ENCODE measurements around the gene ACRBP.

ACRBP gene

DNA sequence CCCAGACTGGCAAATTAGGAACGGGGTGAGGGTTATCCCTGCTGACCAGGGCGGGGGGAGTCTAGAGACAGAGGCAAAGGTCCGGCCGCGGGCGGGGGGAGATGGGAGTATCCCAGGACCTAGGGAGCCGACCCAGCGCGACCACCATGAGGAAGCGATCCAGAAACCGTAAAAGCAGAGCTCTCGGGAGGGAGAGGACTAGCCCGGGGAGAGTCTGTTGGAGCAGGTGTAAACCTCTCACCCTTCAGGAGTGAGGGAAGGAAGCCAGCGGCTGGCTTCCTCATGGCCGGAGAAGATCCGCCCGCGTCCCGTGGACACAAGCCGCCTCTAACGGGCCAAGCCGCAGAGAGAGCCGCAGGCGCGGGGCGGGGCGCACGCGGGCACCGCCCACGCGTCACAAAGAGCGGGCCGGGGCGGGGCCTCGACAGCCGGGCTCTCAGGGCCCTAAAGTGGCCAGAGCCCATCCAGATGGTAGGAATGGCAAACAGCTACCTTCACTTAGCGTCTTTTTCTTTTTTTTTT lies at the start of gene ACRBP:
Gene ACRBP, minus strand, starts transcription at position 350 of the 522 bp plus-strand sequence. Its CDS starts 66 bp downstream, at position 284.
- DNase-seq (ENCODE audit: low read depth, low spot score), result no peak

DNA sequence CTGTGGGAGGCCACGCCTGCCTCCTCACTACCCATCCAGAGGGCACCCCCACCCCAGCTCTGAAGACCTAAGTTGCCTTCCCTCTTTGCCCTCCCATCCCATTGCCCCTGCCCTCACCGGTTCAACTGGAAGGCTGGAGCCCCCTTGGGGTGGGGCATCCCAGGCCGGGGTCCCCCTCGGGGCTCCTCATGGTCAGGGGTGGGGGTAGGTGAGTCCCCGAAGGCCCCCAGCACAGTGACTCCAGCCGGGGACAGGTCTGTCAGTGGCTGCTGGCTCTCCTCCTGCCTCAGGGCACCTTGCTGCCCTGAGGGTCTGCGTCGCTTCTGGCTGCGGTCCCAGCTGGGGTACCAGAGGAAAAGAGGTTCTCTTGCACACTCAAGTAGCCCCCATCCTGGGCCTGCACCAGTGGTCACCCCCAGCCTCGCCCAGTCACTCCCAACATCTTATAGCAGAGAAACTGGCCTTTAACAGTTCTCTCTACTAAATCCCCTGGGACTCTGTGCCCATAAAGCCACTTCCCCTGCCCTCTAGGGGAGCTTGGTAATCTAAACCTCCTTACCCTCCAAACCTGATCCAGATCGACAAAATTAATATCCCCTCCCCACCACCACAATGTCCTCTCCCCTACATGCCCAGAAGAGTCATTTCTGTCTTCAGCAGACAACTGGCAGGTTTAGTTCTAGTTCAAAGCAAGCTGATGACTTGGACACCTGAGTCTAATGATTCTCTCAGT lies 48.2 kb upstream of the ACRBP start:
- DNase-seq (ENCODE audit: low read depth, low spot score), result no peak

DNA sequence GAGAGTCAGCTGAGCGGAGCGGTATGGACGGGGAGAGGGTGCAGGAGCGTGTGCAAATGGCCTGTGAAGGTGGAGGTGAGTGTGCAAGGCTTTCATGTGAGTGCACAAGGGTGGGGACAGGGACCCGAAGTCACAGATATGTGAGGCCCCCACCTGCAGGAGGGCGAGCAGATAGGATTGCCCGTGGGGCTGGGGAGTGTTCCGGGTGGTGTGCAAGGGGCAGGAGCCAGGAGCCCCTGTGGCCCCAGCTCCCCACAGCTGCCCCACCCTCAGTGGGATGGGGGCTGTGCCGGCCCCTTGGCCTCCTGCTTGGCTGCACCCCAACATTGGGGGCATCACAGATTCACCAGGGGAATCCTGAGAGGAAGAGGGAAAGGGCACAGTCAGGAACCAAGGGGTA lies 47.5 kb upstream of the ACRBP start:
- no peak for DNase-seq (ENCODE audit: low read depth, low spot score)

DNA sequence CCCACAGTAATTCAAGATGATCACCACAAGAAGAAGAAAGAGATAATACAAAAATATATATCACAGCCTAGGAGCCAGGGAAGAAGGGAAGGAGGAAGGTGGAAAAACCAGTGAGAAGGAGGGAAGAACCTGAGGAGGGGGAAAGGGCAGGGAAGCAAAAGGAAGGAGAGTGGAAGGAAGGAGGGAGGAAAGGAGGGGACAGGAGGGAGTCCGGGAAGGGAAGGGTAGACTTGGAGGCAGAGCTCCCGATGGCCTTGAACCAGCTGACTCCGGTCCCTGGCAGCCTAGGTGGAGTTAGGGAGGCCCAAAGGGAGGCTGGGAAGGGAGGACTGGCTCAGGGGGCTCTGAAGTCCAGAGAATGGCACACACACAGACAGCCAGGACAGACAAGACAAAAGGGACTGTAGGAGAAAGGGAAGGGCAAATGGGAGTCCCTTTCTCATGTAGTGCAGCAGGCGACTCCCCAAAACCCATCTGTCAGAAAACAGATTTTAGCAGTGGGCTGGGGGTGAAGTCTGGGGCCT lies 46.7 kb upstream of the ACRBP start:
- no peak for DNase-seq (ENCODE audit: low read depth, low spot score)

DNA sequence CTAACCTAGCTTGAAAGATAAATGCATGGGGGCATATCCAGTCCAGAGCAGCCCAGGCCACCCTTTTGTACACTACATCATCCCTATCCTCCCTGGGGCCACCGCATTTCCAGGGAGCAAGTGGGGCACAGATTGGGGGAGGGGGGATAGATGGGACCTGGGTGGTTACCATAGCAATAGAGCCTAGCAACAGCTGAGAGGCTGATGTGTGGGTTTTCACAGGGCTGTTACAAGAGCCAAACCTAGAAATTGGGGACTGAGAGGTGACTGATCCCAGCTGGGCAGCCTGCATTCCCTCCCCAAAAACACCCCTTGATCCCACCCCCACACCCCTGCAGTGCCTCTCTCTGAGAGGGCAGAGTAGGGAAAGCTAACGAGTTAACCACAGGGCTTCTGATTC lies 45.7 kb upstream of the ACRBP start:
- no peak for DNase-seq (ENCODE audit: low read depth, low spot score)

DNA sequence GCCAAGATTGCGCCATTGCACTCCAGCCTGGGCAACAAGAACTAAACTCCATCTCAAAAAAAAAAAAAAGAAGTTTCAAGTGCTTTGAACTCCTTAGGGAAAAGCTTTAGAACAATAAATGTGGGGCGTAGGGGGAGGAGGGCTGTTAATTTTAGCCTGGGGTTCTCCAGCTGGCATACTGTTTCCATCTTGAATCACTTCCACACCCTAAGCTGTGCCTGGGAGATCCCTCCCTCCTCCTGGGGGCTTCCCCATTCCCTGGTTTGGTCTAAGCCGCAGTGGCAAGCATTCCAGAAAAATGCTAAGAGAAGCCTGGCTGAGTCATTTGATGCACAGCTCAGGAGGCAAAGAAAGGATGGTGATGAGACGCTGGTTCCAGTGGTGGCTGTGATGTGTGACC lies 44.2 kb upstream of the ACRBP start:
- no peak for DNase-seq (ENCODE audit: low read depth, low spot score)

DNA sequence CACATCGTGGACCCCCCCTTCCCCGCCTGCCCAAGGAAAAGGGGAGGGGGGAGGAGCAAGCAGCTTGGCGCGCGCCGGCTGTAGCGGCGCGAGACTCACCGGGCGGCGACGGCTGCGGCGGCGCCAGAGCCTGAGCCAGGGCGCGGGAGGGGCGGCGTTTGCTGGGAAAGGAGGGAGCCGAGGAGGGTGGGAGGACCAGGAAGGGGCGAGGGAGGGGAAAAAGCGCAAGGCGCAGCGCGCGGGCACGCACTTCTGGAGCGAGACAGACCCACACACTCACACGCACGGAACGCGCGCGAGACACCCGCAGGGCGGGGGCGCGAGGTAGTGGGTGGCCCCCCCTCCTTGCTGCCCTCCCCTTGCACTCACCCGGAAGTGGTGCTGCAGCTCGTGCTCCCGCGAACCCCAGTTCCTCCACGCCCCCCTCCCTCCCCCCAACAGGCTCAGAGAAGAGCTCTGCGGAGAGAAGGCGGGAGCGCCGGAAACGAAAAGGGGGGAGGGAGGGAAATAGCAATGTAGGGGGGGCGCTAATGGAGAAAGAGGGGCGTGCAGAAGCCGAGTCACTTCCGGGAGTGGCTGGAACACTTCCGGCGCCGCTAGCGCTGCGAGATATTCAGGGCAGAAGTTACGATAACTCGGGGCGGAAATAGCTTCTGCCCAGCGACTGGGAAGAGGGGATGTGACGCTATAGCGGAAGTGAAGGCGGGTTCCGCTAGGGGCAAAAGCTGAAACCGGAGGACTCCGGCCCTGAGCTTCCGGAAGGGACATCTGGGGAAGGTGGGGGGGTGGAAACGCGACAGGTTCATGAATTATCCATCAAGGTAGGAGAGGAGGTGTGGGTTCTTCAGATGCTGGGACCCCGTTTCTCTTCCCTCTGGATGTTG lies 42.0 kb upstream of the ACRBP start, which contains the start of gene ZNF384:
Gene ZNF384, minus strand, starts transcription at position 377 of the 884 bp plus-strand sequence. CDS start 9,855 bp downstream, outside the sequence.
- DNase-seq (ENCODE audit: low read depth, low spot score), result peak; percentile 97

DNA sequence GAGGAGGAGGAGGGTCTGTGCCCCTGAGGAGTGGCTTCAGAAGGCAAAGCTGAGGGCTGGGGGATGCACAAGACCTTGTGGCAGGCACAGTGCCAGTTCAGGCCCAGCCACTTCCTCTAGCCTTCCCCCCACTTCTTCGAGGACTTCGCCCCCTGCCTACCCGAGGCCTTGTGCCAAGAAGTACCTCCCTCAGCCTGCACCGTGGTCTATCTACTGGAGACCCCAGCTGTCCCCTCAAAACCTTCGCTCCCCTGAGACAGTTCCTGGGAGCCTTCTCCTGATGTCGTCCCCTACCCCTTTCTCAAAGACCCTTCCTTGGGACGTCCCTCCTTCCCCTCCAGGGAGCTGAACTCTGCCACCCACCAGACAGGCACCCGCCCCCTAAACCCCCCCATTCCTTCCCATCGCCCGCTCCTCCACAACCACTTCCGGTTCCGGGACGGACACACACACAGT lies 41.3 kb upstream of the ACRBP start:
- DNase-seq (ENCODE audit: low read depth, low spot score), result no peak

DNA sequence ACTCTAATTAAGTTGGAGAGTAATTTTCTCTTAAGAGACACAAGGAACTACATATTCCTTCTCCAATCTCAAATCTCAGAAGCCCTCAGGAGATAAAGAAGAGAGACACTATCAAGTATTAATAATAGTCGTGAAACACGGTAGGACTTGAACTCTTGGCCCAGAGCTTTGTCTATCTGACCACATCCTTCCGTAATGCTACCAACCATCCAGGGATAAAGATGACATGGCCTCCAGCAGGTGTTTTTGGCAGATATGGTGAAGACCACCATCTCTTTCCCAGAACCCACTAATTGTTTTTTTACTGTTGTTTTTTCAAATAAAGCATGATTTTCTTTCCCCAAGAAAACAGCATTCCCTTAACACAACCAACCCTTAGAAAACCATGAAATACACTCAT lies 38.6 kb upstream of the ACRBP start:
- no peak for DNase-seq (ENCODE audit: low read depth, low spot score)

DNA sequence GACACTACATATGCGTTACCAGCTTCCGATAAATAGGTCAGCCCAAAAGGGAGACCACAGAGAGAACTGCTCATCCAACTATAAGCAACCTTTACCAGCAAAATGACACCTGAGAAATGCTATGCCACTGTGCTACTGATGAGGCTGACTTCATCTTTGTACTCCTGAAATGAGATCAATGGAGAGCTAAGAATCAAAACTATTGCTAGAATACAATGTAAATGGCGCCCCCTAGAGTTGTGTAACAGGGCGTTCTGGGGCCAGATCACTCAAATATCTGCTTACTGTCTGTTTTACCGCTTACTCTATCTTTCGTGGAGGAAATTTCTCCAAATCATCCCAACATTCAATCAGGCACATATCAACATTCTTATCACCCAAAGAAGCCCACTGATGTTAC lies 37.4 kb upstream of the ACRBP start:
- no peak for DNase-seq (ENCODE audit: low read depth, low spot score)

DNA sequence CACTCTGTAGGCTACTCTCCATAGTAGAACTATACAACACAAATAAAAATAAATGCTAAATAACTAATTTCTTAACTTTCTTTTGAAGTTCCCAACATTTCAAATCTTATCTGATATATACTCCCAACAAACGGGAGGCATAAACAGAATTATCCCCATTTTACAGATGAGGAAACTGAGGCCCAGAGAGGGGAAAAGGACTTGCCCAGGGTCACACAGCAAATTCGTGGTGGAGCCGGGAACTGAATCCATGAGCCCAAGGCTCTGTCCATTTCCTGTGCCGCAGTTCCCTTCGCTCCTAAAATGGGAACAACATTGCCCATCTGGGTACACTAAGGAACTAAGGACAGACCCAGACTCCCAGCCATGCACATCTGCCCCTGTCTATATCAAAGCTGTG lies 29.7 kb upstream of the ACRBP start:
- DNase-seq (ENCODE audit: low read depth, low spot score), result no peak

DNA sequence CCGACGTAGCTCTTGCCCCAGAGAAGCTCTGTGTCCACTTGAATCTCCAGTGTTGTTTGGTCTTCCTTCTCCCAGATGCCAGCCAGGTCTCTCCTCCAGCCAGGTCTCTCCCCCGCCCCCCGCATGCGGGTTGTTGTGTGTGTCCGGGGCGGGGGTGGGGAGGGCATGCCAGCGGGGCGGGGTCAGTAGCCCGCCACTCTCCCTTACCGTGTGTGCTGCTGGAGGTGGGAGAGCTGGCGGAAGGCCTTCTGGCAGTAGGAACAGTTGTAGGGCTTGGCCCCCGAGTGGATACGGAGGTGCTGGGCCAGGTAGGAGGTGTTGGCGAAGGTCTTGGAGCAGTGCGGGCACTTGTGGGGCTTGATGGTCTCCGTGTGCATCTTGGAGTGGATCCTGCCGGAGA lies 24.9 kb upstream of the ACRBP start:
- no peak for DNase-seq (ENCODE audit: low read depth, low spot score)

DNA sequence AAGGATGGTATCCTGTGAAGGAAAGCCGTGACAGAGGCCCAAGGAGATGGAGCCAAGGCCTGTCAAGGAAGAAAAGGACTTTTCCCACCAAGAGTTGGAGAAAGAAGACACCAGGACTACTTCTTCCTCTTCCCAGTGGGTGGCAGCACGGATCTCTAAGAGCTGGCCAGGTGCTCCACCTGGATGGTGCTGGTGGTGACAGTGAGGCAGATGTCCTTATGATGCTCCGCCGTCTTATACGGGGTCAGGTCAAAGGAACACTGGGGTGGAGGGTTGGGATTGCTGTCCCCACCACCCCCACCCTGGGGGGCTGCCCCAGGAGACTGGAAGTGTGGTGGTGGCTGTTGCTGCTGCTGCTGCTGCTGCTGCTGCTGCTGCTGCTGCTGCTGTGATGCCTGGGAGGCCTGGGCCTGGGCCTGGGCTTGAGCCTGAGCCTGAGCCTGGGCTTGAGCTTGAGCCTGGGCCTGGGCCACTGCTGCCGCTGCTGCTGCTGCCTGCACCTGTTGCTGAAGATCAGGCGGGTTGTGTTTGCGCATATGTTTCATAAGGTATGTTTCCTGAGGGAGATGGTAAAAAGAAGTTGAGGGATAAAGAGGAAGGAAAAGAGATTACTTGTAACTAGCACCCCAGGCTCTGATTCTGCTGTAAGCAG lies 20.5 kb upstream of the ACRBP start:
- DNase-seq (ENCODE audit: low read depth, low spot score), result no peak

DNA sequence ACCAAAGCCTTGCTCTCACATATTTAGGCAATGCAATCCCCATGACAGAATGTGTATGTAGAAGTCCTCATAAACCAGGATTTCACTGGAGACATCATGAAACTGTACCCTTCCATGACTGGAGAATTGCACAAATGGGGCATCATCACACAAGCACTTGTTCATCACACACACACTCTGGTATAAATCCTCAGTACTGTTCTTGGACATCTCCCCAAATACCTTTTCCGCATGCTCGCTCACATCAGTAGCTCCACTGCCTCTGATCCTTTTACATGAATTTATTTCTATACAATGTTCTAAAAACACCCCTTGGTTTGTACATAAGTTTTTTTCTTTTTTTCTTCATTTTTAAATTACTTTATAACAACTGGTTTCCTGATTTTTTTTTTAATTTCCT lies 19.0 kb upstream of the ACRBP start:
- no peak for DNase-seq (ENCODE audit: low read depth, low spot score)

DNA sequence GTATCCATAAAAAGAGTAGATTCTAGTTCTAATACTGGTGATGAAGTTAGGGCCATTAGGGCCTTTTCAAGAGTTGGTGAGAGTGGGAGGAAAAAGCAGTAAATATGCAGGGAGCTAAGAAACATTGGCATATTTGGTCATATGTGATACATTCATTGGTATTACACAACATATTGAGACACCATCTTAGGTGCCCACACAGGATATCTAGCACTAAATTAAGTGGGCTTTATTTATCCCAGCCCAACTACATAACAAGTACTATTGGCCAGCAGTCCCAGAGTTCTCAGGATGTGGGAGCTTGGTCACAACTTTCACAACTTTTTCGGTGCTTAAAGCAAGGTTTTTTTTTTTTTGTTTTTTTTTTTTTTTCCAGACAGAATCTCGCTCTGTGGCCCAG lies 17.7 kb upstream of the ACRBP start:
- no peak for DNase-seq (ENCODE audit: low read depth, low spot score)

DNA sequence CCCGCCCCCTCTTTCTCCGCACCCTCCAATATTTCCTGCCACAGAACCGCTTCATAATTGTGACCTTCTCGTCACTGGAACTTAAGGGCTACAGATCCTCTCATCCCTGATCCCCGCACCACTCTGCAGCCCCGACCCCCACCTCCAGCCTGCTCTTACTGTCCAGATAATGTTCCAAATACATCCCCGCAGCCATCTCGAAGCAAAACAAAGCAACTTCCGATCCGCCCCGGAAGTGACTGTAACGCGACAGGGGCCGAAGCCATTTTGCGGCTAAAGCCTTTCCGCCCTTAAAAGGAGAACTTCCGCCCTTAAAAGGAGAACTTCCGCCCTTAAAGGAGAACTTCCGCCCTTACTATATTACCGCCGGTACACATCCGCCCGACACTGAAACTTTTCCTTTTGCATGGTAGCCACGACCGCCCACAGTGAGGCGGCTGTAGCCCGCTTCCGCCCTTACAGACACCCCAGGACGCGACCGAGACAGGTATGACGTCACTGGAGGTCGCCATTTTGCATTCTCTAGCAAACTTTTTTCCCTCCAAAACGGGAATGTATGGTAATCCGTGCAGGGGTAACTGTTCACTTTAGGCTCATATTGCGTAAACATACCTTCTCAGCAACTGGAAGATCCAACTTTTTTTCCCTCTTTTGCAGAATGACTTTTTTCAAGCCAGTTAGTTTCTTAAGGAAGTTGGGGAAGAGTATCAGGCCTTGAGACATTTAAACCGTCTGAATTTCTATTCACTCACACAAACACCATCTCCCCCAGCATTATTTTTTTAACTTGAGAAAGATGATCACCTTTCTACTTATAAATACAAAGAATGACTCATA lies 15.9 kb upstream of the ACRBP start, which contains the start of gene ING4:
Gene ING4, minus strand, starts transcription at position 214 of the 837 bp plus-strand sequence. Its CDS starts 18 bp downstream, at position 196.
- DNase-seq (ENCODE audit: low read depth, low spot score), result peak; percentile 98

DNA sequence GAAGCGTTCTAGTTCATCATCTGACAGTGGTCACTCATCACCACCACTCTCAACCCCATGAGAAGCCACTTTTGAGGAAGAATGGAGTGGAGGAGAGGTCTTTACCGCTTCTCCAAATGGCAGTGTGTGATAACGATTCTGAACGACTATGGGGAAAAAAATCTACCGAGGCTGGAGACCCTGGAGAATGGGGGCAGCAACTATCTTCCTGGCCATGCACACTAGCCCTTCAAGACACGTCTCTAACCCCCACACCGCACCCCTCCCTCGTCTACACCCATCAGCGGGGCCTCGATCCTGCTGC lies 15.3 kb upstream of the ACRBP start:
- DNase-seq (ENCODE audit: low read depth, low spot score), result no peak

DNA sequence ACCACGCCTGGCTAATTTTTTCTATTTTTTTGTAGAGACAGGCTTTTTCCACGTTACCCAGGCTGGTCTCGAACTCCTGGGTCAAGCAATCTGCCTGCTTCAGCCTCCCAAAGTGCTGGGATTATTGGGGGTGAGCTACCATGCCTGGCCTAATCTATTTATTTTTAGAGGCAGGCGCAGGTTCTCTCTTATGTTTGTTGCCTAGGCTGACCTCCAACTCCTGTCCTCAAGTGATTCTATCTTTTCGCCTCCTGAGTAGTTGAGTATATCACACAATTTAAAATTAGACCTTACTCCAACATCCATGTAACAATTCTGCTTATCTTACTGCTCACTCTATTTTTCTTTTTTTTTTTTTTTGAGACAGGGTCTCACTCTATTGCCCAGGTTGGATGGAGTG lies 6.8 kb upstream of the ACRBP start:
- DNase-seq (ENCODE audit: low read depth, low spot score), result no peak

DNA sequence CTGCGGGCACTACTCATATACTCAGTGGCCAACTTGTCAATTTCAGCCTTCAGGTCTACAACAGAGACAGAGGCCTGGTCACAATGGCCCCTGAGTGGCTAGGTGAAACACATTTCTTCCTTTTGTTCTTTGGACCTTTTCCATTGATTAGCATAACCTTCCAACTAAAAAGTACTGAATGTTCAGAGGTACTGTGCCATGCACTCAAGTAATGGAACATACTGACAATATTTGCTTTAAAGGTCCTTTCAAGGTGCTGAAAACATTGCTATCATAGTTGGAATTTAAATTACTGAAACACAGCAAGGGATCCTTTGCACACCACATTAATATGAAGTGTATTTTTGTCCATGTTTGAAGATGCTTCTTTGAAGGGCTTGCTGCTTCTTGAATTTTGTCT lies 6.1 kb upstream of the ACRBP start:
- no peak for DNase-seq (ENCODE audit: low read depth, low spot score)

DNA sequence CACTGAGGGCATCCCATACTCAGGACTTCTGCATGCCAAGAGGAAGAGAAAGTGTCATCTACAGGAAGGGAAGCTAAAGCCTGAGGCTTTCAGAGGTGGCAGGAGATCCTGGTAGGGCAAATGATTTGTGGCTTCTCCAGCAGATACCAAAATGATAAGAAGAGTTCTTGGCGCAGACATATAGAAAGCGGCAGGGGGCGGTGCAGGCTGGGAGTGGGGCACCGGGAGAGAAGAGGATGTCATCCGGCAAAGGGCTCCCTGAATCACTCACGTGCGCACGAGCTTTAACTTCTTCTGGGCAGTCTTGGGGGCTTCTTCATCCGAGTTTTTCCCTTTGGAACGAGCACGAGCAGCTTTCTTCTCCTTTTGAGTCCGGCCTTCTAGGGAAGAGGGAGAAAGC lies 5.2 kb upstream of the ACRBP start:
- DNase-seq (ENCODE audit: low read depth, low spot score), result no peak

DNA sequence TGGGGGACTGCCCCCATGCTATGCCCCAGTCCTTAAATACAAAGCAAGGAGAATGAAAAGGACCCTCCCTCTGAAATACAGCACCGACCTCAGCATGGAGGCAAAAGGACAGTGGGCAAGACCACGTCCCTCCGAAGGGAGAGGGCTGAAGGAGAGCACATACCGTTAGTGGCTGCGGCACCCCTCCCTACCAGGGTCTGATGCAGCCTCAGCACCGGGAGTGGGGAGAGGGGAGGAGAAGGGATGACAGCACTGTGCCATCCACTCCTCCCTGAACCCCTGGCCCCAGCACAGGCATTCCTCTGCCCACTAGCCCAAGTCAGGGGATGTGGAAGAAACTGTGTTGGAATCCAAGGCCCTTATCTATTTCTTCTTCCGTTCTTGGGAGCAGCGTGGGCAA lies 3.6 kb upstream of the ACRBP start:
- DNase-seq (ENCODE audit: low read depth, low spot score), result no peak

Measured in smooth muscle cell of the brain vasculature (primary cell).